C1 segment of cervical spinal cord (tissue), 14 donors: ENCODE data around the gene FAM78B.
A peak's percentile ranks its signal among the peaks of the same experiment; 100 is the strongest.

ENCODE experiments used
- DNase-seq, 14 donors: peaks; one replicate each; lab custom pipeline; 2025; lab: John Stamatoyannopoulos, UW

The FAM78B gene

GRCh38 chr1:166166698-166167571 is at the start of gene FAM78B:
FAM78B (minus strand) TSS chr1:166167001; CDS start chr1:166166248, 753 bp downstream.
- DNase-seq = peak in 13 of 14 donors; percentile 13 to 80 (median 51)

- no peak for DNase-seq
Measured at GRCh38 chr1:166202546-166202945, 35.7 kb upstream of the FAM78B start.

DNA sequence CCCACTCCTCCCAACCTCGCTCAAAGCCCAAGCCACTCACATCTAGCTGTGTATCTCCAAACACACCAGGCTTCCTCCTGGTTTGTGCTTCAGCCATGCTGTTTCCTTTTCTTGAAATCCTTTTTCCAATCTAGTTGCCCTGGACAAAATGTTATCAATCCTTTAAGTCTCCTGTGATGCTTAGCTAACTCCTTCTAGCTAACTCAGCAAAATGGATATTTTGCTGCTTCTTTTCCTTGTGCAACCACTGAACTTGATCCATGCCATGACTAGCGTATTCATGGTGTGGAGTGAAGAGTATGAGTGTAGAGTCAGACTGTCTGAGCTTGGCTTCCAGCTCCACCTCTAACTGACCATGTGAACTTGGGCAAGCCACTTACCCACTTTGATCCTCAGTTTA is 33.9 kb upstream of the FAM78B start:
- no peak for DNase-seq

DNA sequence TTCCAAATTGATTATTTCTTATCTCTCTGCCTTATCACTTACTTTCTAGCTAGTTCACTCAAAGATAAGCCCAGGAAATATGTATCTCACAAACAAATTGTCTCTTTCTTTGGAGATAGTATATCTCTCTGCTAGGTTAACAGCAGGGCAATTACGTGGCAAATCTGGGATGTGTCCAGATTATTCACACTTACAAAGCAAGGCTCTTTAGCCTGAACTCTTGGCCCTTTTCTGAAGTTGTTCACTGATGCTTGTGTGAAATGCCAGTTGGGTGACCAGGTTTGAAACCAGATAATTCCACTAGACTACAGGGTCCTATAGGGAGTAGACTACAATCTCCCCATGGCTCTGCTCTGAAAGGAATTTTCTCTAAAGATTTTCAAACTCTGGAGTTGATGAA is 30.8 kb upstream of the FAM78B start:
- DNase-seq = no peak

DNA sequence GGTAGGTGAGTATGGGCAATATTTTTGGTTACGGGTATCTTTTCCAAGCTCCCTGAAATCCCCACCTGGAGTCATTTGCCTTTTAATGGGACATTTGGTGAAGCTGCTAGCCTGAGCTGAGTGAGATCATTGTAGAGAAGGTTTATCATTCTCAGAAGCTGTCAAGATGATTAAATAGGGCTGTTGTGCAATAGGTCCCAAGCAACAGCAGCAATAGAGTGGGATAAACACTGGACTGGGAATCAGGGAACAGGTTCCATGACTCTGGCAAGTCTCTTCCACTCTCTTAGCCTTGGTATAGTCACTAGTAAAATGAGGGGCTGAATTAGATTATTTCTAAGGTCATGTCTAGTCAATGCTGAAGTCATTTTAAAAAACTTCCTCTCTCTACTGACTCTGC is 30.3 kb upstream of the FAM78B start:
- DNase-seq = no peak

DNA sequence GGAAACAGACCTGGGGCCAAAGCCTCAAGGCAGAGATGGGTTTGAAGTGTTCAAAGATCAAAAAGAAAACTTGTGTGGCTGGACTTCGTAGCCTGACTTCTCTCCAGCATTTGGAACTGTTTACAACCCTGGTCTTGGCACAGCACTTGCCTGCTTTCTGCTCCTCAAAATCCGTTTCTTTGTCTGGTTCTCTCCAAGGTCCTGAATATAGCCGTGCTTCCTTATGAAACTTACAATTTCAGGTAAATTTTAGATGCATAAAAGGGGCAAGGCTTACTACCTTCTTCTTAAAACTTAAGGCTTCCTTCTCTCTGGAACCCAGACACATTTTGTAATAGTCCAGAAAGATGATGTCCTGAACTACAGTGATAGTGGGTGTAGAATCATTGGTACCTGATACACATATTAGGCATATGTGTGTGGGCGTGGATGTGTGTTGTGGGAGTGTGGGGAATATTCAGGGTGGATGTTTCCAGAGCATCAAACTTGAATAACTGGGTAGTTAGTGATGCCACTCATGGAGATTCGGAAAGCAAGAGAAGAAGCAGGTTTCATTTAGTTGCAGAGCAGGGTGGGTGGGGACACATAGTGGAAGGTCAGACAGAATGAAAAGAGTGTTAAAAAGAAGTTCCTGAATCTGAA is 26.4 kb upstream of the FAM78B start:
- no peak for DNase-seq

GRCh38 chr1:166190400-166190799 is 23.6 kb upstream of the FAM78B start:
- no peak for DNase-seq

- no peak for DNase-seq
Measured at GRCh38 chr1:166189126-166189525, 22.3 kb upstream of the FAM78B start.

DNA sequence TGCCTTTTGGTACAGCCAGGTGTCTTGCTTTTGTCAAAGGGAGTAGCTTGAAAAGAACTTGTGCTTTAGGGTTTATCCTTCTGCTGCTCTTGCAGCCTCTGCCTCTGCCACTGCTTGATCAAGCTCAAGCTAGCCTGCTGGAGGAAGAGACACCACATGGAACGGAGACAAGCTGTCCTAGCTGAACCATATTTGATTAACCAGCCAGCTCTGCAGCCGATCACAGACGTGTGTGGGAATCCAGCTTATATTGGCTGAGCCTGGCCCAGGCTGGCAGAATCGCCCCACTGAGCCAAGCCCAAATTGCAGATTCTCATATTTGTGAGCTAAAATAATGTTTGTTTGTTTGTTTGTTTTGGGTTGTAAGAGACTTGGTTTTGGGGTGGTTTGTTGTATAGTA is 18.7 kb upstream of the FAM78B start:
- DNase-seq = no peak

GRCh38 chr1:166184897-166185296 is 18.1 kb upstream of the FAM78B start:
- no peak for DNase-seq

DNA sequence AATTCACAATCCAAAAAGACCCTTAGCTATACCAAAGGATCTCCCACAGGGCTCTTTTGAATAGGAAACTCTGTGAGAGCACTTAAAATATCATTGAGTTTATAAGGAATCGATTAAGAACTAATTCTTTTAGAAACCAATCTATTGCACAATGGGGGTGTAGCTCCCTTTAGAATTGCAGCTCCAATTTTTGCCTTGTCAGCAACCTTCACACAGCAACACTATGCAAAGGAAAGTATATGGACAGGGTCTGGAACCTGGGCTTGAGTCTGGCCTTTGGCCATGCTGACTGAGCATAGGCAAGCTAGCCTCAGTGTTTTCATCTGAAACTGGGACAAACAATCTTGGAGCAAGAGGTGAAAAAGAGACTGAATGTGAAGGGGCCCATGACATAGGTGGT is 17.2 kb upstream of the FAM78B start:
- DNase-seq = no peak

DNA sequence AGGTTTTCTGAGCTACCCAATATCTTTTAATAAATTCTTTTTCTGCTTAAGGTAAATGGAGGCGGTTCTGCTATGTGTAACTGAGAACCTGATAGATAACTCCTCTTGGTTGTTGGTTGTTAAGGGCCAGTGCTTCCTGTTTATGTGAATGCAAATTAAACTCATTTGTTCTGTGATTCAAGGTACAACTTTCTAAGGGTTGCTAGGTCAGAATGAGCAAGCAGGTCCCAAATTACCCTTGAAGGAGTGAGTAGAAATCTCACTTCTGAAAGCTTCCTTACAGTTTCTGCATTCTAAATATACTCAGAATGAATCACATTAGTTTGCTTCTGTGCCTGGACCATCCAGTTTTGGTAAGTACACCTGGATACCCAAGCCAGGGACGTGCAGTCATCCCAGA is 15.5 kb upstream of the FAM78B start:
- no peak for DNase-seq

- no peak for DNase-seq
Measured at GRCh38 chr1:166176416-166176815, 9.6 kb upstream of the FAM78B start.

GRCh38 chr1:166175032-166175431 is 8.2 kb upstream of the FAM78B start:
- DNase-seq = no peak

DNA sequence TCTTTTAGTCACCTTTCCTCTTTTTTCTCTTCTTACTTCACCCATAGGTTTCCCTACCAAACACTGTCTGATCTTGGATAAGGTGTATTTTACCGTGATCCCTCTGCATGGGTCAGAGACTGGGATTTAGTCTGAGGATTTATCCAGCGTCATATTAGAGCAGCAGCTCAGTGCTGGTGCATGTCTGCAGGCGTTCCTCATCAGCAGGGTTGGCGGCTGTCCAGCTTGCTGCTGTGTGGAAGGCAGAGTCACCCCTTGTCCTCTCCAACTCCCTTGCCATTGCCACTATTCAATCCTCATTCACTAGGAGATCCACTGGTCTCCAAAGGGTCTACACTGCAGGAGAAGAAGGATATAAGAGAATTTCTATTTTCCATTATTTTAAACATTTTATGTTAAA is 7.3 kb upstream of the FAM78B start:
- peak in 1 of 14 donors; percentile 1 for DNase-seq

- DNase-seq = no peak
Measured at GRCh38 chr1:166172106-166172505, 5.3 kb upstream of the FAM78B start.

GRCh38 chr1:166170726-166171125 is 3.9 kb upstream of the FAM78B start:
- peak in 2 of 14 donors; percentile 10 to 11 for DNase-seq

GRCh38 chr1:166170075-166170474 is 3.3 kb upstream of the FAM78B start:
- DNase-seq = peak in 3 of 14 donors; percentile 1 to 21 (median 4)

DNA sequence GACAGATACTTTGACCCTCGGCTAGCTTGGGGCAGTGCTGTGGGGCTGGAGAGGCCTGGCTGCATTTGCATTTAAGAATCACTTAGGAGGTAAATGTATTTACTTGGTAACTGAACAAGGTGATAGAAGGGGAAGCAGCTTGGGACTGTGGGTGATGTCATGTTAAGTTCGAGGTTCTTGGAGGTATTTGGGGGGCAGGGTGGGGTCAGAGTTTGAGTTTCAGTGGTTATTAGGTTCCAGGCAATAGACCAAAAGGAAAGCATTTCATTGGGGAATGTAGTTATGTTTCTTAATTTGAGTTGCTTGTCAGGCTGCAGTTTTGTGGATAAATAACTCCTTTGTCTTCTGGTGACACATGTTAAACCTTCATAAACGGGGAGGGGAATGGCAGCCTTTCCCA is 2.4 kb upstream of the FAM78B start:
- DNase-seq = no peak

- no peak for DNase-seq
Measured at GRCh38 chr1:166167572-166167925, 748 bp upstream of the FAM78B start.

GRCh38 chr1:166166329-166166697 is 488 bp downstream of the FAM78B start:
- DNase-seq = no peak

GRCh38 chr1:166165661-166166328 is 1.0 kb downstream of the FAM78B start:
- DNase-seq = peak in 2 of 14 donors; percentile 24 to 48
